IMR-90 (cell line): ENCODE measurements around the gene PSMD14. TPM values are rescaled to one million over a fixed set of nuclear protein-coding genes. Genes with fewer than 3 reads are reported as not detected.

Source experiments
- microRNA-seq, 2 experiments: library from miRNA; stranded (forward) in 1 of 2; unstranded in 1 of 2; fragments of 10-50 nt in 1 of 2; fragments of <30 nt in 1 of 2; gene quantifications in 1 of 2; microRNA quantifications in 1 of 2; one replicate each; pipeline versions ENCODE3 to v1.1.0; 2013 to 2020; ENCODE audit not compliant: insufficient read depth in 1 of 2, insufficient read length in 1 of 2, unreplicated experiment in 1 of 2
- polyA plus RNA-seq, 3 experiments: library from polyadenylated mRNA; depleted of rRNA; stranded (reverse); fragments of >200 nt; gene quantifications; 2 replicates each; pipeline ENCODE4 v1.2.3, GENCODE V29; 2012; ENCODE audit warnings: low replicate concordance in 1 of 3
- small RNA-seq, 5 experiments: library from RNA; depleted of rRNA; stranded (forward); fragments of <200 nt; gene quantifications; one replicate each; pipeline ENCODE3, GENCODE V24; 2012
- total RNA-seq: library from RNA; depleted of rRNA; stranded (reverse); fragments of >200 nt; gene quantifications from 2 replicates; pipeline ENCODE4 v1.2.3, GENCODE V29; 2012; rRNA removed

PSMD14 gene
- total and polyA plus RNA-seq, 2 of the 4 experiments (the other 2 are of a cell fraction), result 59.3 to 110 TPM

Small RNA genes lying within 50 kb of the gene (microRNA-seq; reads per million reads assigned to microRNA genes)
- not detected for gene RNA5SP108 (ENCODE audit: insufficient read depth, insufficient read length)

Small RNA genes lying within 50 kb of the gene (small RNA-seq; reads per million reads assigned to genes)
- 0 reads per million in 5 experiments for gene RNA5SP108

Other genes starting within 250 kb of the PSMD14 start
- gene TANK, start 148.0 kb upstream of the PSMD14 start, total RNA-seq, result 41.9 and 46.4 TPM in 2 replicates
- 24.8 and 25.4 TPM in 2 replicates for gene TANK, start 148.0 kb upstream of the PSMD14 start, polyA plus RNA-seq (2012; rRNA removed)
- not detected in 2 replicates for gene TBR1, start 107.9 kb downstream of the PSMD14 start, total RNA-seq
- 0.06 TPM in 1 of 2 replicates, not detected in the other for gene TBR1, start 107.9 kb downstream of the PSMD14 start, polyA plus RNA-seq (2012; rRNA removed)